Suppressor macrophage treated with lipopolysaccharide for 1 hour (primary cell): ENCODE results near the gene NBPF3.
"Not testable (repeated sequence)": the region's sequence is repeated elsewhere in the genome, so short reads cannot be mapped to it uniquely, and the experiment has no call there.

ENCODE experiments used
- DNase-seq, 3 donors: peaks; one replicate each; pipeline ENCODE4 v3.0.0-alpha.2; 2020 to 2022

NBPF3 gene

DNA sequence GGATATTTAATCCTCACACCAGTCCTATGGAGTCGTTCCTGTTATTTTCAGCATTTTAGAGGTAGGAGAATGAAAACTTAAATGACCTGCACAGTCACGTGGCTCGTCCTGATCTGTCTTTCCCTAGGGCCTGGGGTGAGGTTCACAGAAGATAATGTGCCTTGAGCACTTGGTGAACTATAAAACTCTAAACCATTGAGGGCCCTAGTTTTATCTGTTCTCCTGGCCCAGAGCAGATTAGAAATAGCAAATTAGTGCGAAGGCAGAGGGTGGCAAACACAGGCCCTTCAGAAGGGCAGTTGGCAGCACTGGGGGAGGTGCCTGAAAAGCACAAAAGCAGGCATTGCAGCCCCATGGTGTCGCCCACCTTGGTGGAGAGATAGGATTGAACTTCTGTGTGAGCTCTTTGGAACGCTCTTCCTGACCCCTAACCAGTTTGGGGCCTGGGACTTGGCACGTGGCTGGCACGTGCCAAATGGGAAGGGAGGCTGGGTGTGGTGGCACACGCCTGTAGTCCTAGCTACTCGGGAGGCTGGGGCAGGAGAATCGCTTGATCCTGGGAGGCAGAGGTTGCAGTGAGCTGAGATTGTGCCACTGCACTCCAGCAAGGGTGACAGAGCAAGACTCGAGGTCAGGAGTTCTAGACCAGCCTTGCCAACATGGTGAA lies 1.2 kb upstream of the NBPF3 start:
- DNase-seq: not testable (repeated sequence)

DNA sequence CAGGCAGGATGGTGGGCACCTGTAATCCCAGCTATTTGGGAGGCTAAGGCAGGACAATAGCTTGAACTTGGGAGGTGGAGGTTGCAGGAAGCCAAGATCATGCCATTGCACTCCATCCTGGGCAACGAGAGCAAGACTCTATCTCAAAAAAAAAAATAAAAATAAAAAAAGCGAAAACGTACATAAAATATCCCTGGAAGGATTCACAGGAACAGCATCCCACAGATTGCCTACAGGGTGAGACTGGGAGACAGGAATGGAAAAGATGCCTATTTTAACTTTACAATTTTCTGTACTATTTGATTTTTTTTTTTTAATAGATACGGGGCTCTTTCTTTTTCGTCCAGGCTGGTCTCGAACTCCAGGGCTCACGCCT lies 604 bp upstream of the NBPF3 start:
- no peak for DNase-seq

- peak in 1 of 3 donors; percentile 6 for DNase-seq
Observed at GRCh38 chr1:21440630-21441125, 741 bp downstream of the NBPF3 start.

- not testable (repeated sequence) for DNase-seq
Observed at GRCh38 chr1:21446647-21447046, 6.7 kb downstream of the NBPF3 start.

DNA sequence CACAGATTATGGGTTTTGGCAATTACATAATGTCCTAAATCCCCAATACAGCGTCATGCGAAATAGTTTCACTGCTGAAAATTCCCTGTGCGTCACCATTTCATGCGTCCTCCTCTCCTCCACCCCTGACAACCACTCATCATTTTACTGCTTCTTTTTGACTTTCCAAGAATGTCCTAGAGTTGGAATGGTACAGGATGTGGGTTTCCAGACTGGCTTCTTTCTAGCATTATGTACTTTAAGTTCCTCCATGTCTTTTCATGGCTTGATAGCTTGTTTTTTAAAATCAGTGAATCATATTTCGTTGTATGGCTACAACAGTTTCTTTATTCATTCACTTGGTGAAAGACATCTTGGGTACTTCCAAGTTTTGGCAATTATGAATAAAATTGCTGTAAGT lies 7.4 kb downstream of the NBPF3 start:
- peak in 2 of 3 donors; percentile 10 to 21 for DNase-seq

DNA sequence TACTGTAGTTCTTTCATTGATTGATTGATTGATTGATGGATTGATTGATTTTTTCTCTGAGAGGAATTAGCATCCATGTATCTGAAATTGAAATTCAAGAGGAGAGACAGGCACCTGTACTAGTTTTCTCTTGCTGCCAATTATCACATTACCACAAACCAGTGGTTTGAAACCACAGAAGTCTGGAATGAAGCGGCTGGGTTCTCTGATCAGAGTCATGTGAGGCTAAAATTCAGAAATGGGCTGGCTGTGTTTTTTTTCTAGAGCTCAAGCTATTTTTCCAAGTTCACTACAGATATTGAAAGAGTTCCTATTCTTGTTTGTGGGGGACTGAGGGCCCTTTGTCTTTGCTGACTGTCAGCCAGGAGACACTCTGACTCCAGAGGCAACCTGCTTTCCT lies 10.0 kb downstream of the NBPF3 start:
- DNase-seq: no peak

DNA sequence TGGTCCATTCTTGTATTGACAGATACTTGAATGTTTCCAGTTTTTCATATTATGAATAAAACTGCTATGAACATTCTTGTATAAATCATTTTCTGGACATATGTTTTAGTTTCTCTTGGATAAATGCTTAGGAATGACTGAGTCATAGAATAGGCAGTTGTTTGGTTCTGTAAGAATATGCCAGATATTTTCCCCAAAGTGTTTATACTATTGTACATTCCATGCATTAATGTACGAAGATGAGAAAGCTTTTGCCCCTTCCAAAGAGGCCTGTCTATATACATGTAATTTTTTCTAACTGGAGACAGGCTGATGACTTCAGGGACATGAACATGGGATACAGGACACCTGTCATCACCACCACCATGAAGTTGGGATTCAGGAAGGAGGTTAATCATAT lies 11.3 kb downstream of the NBPF3 start:
- no peak for DNase-seq

GRCh38 chr1:21451981-21452411 lies 12.1 kb downstream of the NBPF3 start:
- no peak for DNase-seq

DNA sequence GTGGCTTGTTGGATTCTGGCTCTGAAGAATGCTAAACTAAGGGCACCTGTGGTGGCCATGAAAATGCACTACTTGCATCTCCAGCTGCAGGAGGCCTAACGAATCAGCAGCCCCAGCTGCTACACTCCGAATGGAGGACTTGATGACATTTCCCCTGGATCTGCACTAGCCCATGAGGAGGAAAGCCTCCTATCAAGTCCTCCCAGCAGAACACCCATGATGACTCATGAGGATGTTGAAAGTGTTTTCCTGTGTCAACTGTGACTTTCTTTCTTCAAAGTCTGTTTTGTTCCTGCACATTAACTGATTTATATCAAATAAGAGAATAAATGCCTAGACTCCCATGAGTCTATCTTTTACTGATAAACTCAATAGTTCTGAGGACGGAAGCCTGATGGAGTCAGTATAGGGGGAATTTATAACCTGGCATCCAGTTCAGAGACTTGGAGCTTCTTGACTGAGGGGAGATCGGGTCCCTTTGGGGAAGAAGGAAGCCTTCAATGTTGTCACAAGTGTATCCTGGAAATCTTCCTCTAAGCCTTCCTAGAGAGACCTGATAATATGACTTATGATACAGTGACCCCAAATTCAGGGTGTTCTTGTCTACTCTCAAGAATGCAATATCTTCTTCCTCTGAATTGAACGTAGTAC lies 14.2 kb downstream of the NBPF3 start:
- DNase-seq: peak; percentile 69 to 83 (median 83)

- not testable (repeated sequence) for DNase-seq
Observed at GRCh38 chr1:21454904-21455303, 15.0 kb downstream of the NBPF3 start.

DNA sequence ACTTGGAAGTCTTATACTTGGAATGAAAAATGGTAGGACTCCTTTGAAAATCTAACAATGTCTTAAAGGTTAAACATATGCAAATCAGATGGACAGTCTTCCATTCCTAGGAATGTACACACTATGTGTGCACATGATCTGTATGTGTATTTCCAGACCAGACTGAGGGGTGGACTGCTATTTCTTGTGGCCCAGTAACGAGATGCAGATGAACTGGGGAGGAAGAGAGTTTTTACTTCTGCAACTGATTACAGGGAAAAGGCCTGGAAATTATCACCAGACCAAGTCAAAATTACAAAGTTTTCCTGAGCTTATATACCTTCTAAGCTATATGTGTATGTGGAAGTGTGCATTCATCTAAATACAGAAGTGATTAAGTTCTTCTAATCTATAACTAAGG lies 17.7 kb downstream of the NBPF3 start:
- no peak for DNase-seq

- not testable (repeated sequence) for DNase-seq
Observed at GRCh38 chr1:21465127-21465526, 25.2 kb downstream of the NBPF3 start.

- not testable (repeated sequence) for DNase-seq
Observed at GRCh38 chr1:21467946-21468345, 28.0 kb downstream of the NBPF3 start.

GRCh38 chr1:21468599-21468998 lies 28.7 kb downstream of the NBPF3 start:
- DNase-seq: peak; percentile 31 to 50 (median 36)

DNA sequence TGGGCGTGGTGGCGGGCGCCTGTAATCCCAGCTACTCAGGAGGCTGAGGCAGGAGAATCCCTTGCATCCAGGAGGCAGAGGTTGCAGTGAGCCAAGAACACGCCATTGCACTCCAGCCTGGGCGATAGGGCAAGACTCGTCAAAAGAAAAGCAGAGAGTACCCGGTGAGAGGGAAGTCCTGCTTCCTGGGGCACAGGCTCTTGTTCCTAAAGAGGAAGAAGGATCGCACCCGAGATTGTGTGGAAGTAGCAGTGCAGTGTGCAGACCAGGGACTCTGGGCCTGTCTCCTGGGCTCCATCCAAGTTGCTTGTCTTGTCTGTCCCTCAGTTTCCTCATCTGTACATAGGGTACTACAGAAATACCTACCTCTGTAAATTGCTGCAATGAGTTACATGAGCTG lies 29.6 kb downstream of the NBPF3 start:
- DNase-seq: peak; percentile 42 to 47 (median 44)

GRCh38 chr1:21472861-21473260 lies 32.9 kb downstream of the NBPF3 start:
- no peak for DNase-seq

DNA sequence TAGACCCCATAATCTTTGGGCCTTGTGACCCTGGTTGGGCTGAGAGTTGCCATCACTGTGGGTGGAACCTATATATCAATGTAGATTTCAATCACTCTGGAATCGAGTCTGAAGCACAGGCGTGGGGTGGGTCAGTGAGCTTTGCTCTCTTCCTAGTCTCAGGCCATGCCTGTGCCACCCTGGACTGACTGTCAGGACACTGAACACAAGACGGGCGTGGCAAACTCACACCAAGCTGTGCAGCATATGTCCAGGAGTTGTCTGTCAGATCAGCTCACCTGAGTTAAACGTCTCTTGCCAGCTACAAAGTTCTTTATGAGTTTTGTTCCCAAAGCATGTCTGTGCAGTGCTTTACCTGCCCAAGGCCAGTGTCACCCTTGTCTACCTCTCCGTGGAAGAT lies 38.4 kb downstream of the NBPF3 start:
- no peak for DNase-seq

DNA sequence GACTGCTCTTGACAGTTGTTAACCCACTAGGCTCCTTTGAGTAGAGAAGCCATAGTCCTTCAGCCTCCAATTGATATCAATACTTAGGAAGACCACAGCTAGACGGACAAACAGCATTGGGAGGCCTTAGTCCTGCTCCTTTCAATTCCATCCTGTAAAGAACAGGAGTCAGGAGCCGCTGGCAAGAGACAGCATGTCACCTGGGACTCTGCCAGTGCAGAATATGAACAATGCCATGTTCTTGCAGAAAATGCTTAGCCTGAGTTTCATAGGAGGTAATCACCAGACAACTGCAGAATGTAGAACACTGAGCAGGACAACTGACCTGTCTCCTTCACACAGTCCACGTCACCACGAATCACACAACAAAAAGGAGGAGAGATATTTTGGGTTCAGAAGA lies 43.9 kb downstream of the NBPF3 start:
- not testable (repeated sequence) for DNase-seq

DNA sequence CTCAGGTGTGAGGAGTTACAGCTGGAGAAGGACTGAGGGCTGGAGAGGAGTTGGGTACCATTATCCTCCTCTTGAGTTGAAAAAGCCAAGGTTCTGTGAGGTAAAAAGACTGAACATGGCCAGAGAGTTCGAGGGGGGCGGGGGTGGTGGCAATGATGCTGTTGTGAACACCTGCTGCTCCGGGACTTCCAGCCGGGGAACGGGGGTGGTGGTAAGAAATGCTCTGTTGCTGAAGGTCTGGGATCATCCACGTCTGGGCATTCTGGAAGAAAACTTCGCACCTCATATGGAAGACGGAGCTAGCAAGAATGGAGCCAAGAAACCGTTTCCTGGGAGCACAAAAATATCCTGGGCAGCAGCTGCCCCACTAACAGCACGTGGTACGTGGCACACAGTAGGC lies 49.2 kb downstream of the NBPF3 start:
- no peak for DNase-seq

GRCh38 chr1:21490774-21491487 lies 51.0 kb downstream of the NBPF3 start:
- DNase-seq: peak; percentile 59 to 70 (median 64)

- DNase-seq: no peak
Observed at GRCh38 chr1:21491488-21492355, 51.8 kb downstream of the NBPF3 start.

DNA sequence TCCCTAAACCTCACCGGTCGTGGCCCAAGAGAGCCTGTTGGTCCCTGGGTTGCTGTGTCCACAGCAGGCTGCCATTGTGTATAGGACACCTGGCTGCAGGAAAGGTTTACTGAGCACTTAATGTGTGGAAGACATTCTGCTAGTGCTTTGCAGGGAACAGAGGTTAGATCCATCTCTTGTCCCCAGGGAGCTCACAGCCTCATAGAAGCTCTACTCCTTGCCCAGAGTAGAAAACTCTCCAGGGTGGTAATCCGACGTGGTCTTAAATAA lies 52.4 kb downstream of the NBPF3 start:
- no peak for DNase-seq

GRCh38 chr1:21494196-21494595 lies 54.3 kb downstream of the NBPF3 start:
- DNase-seq: no peak
